Amniotic stem cell (primary cell): ENCODE data around the gene RPS29.
"Not testable (repeated sequence)": the region's sequence is repeated elsewhere in the genome, so short reads cannot be mapped to it uniquely, and the experiment has no call there.

Source experiments
- DNase-seq: peaks from one replicate; lab custom pipeline; 2025; lab: John Stamatoyannopoulos, UW

Gene RPS29

DNA sequence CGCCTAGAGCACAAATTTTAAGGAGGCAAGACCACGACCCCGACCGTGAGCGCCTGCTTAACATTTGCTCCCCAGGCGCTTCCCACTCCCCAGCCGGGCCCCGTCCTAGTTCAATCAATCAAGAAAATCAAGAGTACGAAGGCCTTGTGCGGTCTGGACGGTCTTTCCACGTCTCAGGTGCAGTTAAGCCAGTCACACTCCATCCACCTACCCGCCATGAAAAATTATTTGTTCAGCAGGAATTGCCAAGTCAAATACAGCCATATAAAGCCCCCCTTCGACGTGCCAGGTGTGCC is 12.0 kb upstream of the RPS29 start:
- DNase-seq: no peak

DNA sequence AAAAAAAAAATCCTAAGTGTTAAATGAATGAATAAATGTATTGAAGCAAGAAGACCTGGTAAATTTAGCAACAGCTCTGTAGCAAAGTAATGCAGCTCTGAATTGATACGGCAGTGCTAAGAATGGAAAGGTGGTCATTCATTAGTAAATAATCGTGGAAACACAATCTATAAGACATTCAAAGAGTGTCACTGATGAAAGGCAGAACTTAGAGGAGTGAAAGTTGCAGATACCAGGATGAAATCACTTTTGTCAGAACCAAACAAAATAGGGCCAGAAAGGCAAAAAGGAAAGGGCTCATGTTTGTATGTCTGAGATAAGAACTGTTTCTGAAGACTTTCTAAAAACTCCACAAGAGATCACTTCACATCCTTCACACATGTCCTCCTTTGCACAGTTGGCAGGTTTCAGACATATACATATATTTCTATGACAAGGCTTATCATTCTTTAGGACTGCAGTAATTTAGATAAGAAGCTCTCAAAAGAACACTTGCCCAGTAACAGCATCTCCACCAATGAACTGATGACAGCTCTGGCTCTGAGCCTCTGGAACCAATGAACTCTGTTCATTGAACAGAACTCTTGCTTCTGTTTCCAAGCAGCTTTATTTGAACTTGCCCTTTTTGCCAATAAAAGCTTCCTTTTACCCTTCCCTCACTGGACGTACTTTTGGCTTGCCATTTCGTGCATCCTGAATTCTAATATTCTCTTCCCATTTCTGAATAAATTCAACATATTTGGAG is 8.3 kb upstream of the RPS29 start:
- no peak for DNase-seq

DNA sequence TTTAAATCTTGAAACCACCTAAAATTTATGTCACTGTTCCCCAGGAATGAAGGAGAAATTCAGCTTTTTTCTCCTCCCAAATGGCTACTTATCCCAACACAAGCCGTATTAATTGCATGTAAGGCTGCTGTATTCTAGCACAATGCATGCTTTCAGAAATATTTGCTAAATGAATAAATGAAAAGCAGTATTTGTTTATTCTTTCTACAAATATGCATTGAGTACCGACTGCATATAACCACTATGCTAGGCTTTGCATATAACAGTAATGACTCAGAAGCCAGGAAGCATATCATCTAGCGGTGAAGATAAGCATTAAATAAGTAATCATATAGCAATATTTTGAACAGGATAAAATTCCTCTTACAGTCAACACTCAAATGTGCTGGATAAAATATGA is 6.8 kb upstream of the RPS29 start:
- DNase-seq: peak; percentile 69

DNA sequence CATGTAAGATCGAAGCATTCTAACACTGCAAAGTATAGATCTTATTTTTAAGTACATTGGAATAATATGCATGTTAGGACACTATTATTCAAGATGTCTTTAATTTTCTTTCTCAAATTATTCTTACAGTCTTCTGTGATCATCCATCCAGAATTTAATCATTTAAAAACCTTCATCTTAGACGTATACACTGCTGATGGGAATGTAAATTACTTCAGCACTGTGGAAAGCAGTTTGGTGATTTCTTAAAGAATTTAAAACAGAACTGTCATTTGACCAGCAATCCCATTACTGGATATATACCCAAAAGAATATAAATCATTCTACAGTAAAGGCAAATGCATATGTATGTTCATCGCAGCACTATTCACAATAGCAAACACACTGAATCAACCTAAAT is 3.2 kb upstream of the RPS29 start:
- DNase-seq: no peak

DNA sequence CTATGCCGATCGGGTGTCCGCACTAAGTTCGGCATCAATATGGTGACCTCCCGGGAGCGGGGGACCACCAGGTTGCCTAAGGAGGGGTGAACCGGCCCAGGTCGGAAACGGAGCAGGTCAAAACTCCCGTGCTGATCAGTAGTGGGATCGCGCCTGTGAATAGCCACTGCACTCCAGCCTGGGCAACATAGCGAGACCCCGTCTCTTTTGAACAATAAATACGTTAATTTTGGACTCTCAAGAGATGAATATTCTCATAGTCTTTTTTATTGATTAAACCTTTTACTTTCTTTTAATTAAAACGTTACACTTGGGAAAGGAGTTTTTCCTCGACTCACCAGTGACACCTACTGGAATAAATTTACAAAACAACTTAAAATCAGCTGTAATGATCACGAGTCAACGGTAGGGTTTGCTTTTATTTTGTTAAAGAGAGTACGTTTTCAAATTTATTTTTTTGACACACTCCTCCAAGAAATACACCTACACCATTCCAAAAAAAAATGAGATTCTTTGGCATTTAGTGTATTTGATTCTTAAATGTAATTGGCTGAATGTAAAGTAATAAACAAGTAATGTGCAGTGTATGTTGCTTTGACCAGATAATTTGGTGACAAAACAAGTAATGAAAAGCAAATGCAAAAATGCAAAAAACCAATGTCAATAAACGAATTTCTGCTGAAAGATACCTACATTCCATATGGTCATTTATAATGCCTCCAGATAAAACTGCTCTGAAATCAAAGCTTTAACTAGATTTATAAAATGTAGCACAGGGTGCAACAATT is 687 bp upstream of the RPS29 start:
- DNase-seq: peak; percentile 30

DNA sequence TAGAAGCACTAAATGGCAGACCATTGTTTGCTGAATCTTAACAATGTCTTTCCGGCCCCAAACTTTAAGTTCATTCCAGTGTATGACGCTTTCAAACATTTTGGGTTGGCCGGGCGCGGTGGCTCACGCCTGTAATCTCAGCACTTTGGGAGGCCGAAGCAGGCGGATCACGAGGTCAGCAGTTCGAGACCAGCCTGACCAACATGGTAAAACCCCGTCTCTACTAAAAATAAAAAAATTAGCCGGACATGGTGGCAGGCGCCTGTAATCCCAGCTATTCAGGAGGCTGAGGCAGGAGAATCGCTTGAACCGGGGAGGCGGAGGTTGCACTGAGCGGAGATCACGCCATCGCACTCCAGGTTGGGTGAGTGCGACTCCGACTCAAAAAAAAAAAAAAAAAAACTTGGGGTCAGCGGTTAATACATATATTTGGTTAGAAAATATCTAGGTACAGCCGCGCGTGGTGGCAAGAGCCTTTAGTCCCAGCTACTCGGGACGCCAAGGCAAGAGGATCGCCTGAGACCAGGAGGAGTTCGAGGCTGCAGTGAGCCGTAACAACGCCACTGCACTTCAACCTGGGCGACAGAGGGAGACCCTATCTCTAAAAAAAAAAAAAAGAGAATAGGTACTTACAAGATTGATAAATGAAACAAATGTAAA is 1.1 kb downstream of the RPS29 start:
- DNase-seq: not testable (repeated sequence)

DNA sequence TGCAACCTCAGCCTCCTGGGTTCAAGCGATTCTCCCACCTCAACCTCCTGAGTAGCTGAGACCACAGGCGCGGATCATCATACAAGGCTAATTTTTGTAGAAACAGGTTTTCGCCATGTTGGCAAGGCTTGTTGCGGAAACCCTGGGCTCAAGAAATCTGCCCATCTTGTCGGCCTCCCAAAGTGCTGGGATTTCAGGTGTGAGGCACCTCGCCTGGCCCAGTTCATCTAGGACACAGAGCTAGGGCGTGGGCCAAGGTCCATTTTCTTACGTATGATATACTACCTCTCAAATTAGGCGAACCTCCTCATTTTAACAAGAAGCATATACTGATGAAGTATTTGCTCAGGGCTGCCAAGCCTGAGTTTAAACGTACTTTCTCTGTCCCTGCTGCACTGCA is 2.1 kb downstream of the RPS29 start:
- no peak for DNase-seq

DNA sequence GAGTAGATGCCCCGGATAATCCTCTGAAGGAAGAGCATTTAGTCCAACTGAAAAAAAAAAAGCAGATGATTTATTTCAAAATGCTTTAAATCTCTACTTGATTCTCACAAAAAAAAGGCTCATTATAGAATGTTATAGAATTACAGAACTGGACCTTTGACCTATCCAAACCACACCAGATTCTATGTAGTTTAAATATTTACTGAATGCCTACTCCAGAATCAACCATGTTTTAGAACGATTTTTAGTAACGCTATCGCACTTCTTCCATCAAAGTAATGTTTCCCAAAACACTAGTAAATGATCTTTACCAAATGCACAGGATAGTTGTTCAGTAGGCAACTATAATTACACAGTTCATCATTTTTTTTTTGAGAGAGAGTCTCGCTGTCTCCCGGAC is 2.6 kb downstream of the RPS29 start:
- no peak for DNase-seq

DNA sequence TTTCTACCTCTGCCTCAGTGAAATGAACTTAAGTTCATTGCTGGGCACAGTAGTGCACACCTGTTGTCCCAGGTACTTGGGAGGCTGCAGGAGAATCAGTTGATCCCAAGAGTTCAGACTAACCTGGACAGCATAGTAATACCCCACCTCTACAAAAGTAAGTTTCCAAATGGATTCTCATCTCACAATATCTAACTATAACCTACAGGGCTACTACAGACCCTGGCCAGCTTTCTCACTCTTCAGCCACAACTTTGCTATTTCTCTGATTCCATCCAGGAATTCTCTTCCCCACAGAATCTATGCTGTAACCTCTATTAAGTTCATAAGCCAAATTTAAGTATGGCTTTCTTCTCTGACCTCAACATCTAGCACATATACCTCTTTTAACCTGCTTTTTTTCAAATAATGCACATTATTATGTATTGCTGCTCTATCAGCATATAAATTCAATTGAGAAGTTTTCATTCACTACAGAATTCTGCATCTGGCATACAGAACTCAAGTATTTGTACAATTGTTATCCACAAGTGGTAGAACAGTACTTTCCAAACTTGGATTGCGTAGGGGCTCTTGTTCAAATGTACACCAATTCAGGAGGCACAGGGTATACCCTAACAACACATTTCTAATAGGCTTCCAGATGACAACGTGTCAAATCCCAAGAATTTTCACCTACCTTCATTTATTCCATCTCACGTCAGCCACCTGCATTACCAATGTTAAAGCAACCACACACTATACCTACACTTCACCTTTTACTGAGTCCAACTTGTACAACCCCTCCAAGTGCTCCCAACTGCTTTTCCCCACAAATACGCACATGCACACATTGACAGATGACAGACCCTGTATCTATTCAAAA is 3.8 kb downstream of the RPS29 start:
- no peak for DNase-seq

DNA sequence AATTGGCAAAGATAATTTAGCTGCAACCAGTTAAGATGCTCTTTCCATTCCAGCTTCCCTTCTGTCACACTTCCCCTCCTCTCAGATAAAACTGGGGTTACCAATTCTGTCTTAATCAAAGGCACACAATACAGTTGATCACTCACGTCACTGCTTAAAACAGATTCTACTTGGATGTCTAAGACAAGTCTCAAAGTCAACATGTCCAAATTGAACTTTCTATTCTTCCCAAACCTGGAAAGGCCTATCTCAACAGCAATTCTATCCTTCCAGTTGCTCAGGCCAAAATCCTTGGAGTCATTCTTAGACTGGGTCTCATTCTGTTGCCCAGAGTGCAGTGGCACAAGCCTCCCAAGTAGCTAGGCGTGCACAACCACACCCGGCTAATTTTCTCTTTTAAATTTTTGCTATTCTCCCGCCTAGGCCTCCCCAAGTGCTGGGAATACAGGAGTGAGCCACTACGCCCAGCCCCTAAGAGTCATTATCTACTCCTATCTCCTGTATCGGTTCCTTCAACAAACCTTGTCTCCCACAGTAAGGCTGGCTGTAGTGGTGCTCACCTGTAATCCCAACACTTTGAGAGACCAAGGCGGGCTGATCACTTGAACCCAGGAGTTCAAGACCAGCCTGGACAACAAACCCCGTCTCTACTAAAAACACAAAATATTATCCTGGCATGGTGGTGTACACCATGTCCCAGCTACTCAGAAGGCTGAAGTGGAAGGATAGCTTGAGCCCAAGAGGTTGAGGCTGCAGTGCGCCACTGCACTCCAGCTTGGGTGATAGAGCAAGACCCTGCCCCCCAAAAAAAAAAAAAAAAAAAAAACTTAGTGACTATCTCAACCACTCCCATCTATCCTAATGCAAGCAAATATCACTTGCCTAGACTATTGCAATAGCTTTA is 4.7 kb downstream of the RPS29 start:
- no peak for DNase-seq

DNA sequence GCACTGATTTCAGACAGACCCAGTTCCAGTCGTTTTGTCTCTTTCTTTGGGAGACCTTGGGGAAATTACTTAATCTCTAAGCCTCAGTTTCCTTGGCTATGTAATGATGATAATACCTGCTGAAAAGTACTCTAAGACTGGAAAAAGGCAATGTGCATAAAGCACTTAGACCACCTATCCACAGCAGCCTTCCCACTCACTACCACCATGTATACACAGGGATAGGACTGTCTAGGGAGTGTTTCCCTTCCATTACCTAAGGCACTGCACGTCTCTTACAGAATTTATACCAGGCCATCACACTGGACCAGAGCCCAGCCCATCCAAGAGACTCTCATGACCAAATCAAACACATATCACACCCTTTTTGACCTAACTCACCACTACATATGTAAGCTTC is 6.3 kb downstream of the RPS29 start:
- DNase-seq: no peak

DNA sequence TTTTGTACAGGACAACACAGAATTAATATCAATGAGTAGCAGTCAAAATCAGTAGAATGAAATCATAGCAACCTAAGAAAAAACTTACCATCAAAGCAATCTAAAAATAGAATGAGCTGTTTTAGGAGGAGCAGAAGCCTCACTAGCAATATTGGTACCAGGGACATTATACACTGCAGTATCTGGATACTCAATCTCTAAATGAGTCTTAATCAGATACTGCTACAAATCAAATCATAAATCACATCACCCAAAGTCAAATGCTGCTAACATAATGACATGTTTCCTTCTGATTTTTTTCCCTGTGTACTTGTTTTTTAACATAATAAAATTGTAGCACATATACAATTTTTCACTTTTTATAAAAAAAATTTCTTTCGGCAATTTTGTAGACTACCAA is 8.0 kb downstream of the RPS29 start:
- DNase-seq: no peak

DNA sequence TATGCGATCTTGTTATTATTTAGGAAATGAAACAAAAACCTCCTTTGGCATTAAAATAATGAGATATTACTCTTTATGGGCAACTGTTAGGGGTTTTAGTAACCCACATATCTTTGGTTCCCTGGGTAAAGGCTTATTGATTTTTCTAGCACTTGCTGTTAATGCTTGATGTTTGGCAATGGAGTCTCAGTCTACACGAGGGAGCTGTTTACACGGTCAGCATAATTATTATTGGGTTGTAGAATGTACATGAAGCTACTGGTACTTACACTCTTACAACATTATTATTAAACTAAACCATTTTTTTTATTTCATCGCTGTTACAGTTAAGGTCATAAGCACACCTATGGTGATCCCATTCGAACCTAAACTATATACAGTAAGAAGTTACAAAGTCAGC is 12.1 kb downstream of the RPS29 start:
- DNase-seq: no peak

DNA sequence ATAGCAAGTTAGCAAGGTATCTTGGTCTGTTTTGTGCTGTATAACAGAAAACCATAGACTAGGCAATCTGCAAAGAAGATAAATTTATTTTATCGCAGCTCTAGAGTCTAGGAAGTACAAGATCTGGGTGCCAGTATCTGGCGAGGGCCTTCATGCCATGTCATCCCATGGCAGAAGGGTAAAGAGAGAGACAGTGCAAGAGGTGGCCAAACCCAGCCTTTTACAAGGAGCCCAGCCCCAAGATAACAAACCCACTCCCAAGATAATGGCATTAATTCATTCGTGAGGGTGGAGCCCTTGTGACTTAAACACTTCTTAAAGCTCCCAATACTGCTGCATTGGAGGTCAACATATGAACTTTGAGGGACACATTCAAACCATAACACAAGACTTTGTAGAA is 16.9 kb downstream of the RPS29 start:
- DNase-seq: no peak

DNA sequence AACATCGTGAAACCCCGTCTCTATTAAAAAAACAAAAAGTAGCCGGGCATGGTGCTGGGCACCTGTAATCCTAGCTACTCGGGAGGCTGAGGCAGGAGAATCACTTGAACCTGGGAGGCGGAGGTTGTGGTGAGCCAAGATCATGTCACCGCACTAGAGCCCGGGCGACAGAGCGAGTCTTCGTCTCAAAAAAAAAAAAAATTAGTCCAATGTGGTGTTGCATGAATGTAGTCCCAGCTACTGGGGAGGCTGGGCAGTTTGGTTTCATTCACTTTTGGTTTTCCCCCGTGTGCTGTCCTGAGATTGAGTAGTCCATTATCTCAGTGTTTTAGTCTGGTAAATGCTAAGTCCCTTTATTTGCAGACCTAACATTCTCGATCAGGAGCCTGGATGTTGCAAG is 19.5 kb downstream of the RPS29 start:
- DNase-seq: no peak

DNA sequence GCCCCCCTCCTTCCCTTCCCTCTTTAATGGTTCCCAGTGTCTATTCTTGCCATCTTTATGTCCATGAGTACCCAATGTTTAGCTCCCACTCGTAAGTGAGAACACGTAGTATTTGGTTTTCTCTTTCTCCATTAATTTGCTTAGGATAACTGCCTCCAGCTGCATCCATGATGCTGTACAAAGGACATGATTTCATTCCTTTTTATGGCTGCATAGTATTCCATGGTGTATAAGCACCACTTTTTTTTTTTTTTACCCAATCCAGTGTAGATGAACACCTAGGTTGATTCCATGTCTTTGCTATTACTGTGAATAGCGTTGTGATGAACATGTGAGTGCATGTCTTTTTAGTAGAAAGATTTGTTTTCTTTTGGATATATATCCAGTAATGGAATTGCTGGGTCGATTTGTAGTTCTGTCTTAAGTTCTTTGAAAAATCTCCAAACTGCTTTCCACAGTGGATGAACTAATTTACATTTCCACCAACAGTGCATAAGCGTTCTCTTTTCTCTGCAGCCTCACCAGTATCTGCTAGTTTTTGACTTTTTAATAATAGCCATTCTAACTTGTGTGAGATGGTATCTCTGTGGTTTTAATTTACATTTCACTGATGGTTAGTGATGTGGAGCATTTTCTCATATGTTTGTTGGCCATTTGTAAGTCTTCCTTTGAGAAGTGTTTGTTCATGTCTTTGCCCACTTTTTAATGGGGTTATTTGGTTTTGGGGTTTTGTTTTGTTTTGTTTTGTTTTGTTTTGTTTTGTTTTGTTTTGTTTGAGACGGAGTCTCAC is 26.0 kb downstream of the RPS29 start:
- DNase-seq: no peak

DNA sequence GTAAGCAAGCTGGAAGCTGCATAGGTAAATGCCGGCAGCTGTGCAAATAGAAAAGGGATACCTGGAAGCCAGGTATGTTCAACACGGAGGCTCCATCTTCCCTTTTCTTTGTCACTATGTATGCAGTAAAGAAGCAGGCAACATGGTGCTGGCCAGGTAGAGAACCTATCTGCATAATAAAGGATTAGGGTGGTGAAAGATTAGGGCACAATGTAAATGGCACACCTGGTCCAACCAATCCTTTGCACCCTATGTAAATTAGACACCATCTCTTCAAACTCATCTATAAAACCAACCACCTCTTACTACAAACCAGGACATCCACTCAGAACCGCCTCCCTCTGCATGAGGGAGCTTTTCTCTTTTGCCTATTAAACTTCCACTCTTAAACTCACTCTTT is 32.3 kb downstream of the RPS29 start:
- no peak for DNase-seq

DNA sequence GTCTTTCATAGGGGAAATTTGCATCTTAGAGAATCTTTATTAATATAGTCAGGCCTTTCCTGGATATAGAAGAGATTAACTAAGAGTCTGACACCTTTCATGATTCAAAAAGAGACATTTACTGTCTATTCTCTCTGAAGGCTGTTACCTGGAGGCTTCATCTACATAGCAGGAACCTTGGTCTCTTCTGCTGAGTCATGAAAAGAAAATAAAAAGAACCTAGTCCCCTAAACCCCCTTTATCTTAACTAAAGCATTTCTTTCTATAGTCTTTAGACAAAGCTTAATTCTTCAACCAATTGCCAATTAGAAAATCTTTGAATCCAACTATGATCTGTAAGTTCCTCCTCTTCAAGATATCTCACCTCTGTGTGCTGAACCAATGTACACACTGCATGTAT is 33.1 kb downstream of the RPS29 start:
- DNase-seq: no peak

DNA sequence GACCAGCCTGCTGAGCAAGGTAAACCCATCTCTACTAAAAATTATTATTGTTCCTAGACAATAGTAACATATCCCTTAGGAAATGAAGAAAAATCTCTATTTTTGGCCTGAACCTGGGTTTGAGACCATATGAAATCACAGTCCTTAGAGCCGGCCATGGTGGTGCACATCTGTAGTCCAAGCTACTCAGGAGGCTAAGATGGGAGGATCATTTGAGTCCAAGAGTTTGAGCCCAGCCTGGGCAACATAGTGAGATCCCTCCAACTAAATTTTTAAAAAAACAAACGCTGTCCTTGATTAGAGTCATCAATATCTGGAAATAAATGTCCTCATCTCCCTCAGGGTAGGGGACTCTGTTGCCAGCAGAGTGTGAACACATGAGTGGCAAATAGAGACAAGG is 34.6 kb downstream of the RPS29 start:
- no peak for DNase-seq
